Dedifferentiated amniotic fluid mesenchymal stem cell (primary cell): ENCODE data around the gene APPL1.
"Not testable (repeated sequence)": the region's sequence is repeated elsewhere in the genome, so short reads cannot be mapped to it uniquely, and the experiment has no call there.

Experiments
- DNase-seq: peaks from one replicate; pipeline ENCODE4 v3.0.0-alpha.2; 2016; ENCODE audit errors: extremely low spot score

APPL1 gene

DNA sequence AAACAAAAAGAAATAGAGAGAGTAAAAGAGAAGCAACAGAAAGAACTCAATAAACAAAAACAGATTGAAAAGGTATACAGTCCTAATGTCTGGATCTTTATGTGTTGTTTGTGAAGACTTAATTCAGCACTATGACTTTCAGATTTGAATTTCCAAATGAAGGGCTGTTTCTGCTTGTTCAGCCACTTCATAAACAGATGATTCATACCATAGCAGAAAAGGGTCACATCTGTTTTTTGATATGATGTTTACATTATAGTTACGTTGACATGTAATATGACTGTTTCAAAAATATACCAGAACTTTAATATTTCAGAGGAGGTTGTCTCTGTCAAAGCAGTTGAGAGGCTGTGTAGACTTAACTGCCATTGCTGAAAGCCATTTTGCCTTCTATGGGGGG is 40.9 kb downstream of the APPL1 start:
- no peak for DNase-seq

DNA sequence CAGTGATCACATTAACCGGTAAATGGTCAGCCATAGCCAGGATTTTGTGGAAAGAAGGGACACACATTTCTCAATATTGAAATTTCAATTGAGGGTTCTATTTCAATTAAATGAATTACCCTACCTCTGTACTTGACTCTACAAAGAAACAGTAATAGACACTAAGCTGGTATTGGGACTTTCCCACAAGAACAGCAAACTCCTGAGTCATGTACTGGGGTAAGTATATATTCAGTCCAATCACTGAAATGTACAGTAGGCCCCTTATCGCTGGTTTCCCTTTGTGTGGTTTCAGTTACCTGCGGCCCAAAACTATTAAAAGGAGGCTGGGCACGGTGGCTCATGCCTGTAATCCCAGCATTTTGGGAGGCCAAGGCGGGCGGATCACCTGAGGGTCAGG is 47.3 kb downstream of the APPL1 start:
- no peak for DNase-seq

DNA sequence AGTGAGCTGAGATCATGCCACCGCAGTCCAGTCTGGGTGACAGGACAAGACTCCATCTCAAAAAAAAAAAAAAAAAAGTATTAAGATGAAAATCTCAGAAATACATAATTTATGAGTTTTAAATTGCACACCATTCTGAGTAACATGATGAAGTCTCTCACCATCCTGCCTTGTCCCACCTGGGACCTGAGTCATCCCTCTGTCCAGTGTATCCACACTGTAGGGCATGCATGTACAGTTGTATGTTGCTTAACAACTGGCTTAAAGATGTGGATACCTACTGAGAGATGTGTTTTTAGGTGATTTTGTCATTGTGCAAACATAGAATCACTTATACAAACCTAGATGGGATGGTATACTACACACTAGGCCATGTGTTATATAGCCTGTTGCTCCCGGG is 47.9 kb downstream of the APPL1 start:
- no peak for DNase-seq

DNA sequence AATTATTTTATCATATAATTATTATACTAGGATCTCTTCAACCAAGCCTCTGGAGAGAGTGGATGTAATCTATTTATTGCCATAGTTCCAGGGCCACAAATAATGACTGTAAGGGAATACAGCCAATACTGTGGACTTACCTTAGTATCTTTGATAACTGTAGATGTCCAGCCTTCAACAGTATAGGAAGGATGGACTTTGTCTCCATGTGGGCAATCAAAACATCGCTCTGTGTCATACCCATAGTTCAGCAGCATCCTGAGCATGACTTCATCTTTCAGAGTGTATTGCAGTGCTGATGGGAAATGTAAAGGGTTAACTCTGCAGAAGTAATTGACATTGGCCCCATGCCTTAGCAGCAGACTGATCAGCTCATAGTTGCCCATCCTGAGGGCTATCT is 50.7 kb downstream of the APPL1 start:
- DNase-seq = no peak

DNA sequence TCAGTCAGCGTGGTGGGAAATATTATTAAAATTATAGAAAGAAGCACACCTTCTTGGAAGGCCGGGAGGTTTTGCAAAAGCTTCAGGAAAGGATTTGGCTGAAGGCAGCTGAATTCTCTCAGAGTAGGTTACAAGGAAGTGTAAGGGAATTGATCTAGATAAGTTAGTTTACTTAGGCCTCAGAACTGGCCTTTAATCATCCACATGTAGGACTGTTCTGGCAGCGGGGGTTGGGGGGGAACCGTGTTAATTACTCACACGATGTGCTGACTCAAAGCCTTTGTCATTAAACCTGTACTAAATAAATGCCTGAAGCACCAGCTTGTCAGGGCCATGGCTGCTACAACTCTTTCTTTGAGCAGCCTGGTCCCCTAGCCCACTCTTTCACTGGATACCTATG is 52.2 kb downstream of the APPL1 start:
- no peak for DNase-seq

DNA sequence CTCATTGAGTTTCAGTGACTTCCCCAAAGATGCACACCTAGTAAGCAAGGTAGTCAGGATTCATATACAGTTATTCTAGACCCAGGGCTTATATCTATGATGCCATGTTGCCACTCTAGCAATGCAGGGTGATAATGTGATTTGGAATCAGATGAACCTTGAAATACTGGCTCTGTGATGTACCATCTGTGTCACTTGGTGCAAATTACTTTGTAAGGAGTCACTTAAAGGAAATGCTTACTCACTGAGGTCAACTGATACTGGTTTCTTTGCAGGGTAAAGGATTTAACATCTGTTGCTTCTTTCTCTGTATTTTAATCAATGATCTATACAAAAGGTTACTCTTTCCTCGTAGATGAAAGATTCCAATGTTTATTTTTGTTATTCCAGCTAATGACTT is 54.2 kb downstream of the APPL1 start:
- no peak for DNase-seq

DNA sequence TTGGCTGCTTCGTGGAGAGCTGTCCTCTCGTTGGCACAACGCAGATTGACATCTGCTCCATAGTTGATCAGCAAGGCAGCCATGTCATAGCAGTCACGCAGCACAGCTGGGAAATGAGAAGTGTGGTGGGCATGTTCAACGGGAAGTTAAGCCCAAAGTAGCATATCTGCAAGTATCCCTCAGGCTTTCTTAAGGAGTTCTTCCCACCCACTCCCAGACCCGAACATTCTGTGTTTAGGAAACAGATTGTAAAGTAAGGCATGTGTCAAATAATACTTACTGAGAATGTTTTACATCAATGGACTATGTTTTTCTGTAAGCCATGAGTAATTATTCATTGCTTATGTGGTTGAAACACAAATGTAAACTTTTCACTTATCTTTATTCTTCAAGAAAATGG is 55.8 kb downstream of the APPL1 start:
- no peak for DNase-seq

DNA sequence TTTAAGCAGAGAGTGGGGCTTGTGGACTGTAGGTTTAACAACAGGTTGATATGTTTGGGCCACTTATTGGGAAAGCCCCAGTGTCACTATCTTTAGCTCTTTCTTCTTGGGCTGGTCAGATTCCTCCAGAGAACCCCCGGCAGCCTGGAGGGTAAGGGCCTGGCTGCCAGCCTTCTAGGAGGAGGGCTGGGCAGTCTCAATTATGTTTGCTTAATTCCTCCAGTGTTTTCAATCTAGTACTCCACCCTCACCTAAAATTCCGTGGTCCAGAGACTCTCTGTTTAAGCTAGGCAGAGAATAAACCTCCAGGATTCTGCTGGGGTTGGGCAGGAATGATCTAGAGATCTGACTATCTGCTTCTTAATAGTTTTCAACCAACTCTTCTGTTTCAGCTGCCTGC is 59.7 kb downstream of the APPL1 start:
- no peak for DNase-seq

DNA sequence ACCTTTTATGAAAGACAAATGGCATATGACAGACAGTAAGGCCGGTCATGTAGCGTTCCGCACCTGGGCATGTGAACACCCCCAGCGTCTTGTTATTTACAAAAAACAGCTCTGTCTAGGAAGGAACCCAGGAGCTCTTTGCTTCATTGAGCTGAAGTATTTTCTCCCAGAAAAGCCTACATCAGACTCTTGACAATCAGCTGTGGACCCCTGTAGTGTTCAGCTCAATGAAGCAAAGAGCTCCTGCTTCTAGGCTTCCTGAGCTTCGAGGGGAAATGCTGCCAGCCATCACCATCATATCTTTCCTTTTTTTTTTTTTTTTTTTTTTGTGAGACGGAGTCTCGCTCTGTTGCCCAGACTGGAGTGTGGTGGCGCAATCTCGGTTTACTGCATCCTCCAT is 60.9 kb downstream of the APPL1 start:
- no peak for DNase-seq

DNA sequence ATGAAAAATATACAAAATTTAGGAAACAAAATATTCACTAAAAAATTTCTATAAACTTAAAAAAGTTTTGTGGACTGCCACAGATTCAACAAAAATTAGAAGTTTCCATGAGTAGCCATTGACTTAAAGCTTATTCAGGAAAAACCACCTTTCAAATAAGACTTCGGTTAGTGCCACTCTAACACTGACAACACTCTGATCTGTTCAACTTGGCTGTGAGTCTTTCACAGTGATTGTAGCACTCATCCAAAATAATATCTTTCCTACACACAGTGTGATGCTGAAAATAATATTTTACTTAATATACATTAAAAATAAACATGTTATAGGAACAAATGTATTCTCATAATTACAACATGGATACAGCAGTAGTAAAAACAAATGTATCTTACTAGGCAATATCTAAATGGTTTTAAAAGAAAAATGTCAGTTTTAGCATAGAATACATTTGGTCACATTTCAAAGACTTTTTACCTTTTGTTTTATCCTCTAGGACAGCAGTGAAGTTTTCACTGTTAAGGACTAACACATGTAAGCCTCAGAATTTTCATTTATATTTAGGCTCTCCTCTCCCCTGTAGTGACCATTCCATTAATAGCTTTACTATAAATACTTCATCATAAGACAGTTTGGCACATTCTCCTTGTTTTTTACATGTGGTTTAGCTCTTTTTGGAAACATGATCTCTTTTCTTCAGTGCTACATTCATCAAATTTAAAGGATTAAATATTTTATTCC is 64.8 kb downstream of the APPL1 start, which contains the start of gene ASB14:
Gene ASB14 (minus strand): TSS at position 527 of the 738 bp plus-strand sequence. CDS start 652 bp downstream, outside the sequence.
- no peak for DNase-seq

DNA sequence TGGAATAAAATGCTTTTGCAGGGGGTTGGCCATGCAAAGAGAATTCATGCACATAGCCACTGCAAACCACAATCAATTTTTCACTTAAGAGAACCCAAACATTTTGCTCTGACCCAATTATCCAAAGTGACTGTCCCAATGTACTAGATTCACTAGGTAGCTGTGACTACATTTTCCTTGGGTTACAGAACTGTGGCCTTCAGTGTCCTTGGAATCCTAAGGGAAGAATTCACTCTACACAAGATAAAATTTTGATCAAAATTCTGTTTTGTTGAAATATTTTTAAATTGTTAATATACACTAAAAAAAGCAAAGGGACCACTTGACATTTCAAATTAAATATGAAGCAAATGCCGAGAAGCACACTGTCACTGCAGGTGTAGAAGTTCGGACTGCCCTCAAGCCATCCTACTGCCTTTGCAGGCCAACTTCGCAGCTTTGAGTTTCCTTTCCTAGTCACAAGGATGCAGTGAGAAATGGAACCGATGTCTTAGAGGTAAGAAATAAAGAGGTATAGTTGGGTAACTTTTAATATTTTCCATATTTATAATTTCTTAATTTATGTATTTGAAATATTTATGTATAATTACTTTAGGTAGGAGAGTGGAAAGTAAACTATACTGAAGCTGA is 65.5 kb downstream of the APPL1 start:
- DNase-seq = no peak

DNA sequence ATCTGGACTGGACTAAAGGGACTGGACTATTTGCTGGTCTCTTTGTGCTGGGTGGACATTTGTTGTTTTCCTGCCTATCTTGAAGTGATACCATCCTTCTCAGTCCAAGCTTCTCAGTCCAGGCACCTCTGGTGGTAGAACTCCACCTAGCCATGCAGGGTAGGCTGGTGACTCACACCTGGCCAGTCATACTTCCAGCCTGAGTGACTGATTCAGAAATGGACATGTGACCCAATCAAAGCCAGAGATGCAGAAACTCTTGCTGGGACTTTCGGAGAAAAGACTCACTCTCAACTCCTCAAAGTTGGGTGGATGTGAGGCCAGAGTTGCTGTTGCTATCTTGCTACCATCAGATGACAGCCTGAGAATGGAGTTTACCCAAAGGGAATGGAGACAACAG is 70.5 kb downstream of the APPL1 start:
- no peak for DNase-seq

DNA sequence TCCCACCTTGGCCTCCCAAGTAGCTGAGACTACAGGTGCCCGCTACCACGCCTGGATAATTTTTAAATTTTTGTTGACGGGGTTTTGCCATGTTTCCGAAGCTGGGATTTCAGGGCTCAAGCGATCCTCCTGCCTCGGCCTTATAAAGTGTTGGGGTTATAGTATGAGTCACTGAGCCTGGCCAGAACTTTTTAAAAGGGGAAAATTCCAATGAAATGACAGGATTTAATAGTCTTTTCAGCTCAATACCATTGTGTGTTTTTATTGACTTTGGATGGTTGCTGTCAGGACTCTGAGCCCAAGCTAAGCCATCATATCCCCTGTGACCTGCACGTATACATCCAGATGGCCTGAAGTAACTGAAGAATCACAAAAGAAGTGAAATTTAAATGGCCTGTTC is 76.0 kb downstream of the APPL1 start:
- not testable (repeated sequence) for DNase-seq

DNA sequence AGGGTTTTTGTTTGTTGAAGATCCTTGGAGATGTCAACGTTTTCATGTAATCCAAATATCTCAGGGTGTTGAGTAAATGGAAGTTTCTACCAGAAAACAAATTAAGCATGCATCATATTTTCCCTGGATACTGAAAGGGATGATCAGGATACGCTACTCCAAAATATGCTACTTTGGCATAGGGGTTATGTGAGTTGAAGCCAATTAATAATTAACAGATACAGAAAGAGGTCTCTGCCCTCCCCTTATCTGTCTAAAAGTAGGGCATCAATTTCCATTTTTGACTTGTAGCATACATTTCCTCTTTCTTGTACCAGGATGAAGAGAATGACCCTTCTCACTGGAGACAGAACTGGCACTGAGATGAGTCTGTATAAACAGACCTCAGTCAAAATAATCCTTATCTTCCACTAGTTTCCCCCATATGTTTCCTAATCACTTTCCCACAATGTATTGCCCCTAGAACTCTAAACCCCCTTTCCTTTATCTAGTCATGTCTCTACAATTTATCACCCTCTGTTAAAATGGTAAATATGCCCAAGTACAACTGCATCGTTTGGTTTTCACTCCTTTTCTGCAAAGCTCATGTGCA is 82.3 kb downstream of the APPL1 start:
- no peak for DNase-seq

DNA sequence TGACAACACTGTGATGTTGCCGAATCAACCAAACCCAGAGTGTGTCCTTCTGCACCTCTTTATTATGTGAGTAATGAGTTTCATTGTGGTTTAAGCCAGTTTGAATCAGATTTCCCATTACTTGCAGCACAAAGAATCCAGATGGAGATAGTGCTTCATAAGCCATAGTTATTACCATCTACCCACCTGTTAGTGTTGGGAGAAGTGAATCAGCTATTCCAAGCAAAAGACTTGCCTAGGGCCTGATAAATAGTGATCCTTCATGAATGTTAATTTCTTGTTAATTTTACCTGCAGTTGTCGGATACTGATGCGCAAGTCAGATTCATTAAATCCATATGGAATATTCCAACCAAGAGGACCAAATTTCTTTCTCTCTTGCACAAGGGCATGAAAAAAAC is 86.7 kb downstream of the APPL1 start:
- no peak for DNase-seq
